MM.1S (cell line): ENCODE results near the gene FAM241A.

ENCODE experiments used
- EZH2 ChIP-seq: fragments of 300-600 bp; sonication (generic); optimal IDR thresholded peaks from 2 replicates; pipeline ENCODE3; 2017; ENCODE audit warnings: low read depth, mild to moderate bottlenecking, antibody characterized with exemption, low read length, mixed read lengths
- EZH2phosphoT487 ChIP-seq: fragments of 300-600 bp; sonication (generic); IDR thresholded peaks from 2 replicates; pipeline ENCODE4 v1.6.1; 2018; ENCODE audit warnings: antibody characterized with exemption, low read length
- TF ChIP-seq, protein P1 (sequence below): fragments of 300-600 bp; sonication (generic); IDR thresholded peaks from 2 replicates; pipeline ENCODE4 v1.5.1; 2016; ENCODE audit warnings: antibody characterized with exemption, low read length, mixed read lengths

- TF ChIP-seq, protein P1, sequence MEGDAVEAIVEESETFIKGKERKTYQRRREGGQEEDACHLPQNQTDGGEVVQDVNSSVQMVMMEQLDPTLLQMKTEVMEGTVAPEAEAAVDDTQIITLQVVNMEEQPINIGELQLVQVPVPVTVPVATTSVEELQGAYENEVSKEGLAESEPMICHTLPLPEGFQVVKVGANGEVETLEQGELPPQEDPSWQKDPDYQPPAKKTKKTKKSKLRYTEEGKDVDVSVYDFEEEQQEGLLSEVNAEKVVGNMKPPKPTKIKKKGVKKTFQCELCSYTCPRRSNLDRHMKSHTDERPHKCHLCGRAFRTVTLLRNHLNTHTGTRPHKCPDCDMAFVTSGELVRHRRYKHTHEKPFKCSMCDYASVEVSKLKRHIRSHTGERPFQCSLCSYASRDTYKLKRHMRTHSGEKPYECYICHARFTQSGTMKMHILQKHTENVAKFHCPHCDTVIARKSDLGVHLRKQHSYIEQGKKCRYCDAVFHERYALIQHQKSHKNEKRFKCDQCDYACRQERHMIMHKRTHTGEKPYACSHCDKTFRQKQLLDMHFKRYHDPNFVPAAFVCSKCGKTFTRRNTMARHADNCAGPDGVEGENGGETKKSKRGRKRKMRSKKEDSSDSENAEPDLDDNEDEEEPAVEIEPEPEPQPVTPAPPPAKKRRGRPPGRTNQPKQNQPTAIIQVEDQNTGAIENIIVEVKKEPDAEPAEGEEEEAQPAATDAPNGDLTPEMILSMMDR: no peak
- TF ChIP-seq EZH2phosphoT487 (no peak), EZH2 (no peak)
These were observed 38.0 kb downstream of the FAM241A start for GRCh38 chr4:112183252-112183651.
